22Rv1 (cell line): ENCODE results near the gene SLCO2B1.
A peak's percentile ranks its signal among the peaks of the same experiment; 100 is the strongest.

Experiments used
- CTCF ChIP-seq: fragments of 450-650 bp; IDR thresholded peaks from 2 replicates; pipeline ENCODE4 v1.5.1; 2017; ENCODE audit warnings: mild to moderate bottlenecking
- ZFX ChIP-seq: fragments of 450-650 bp; IDR thresholded peaks from 2 replicates; pipeline ENCODE4 v1.6.1; 2017; ENCODE audit warnings: antibody characterized with exemption, borderline replicate concordance

- peak; percentile 42 for TF ChIP-seq CTCF
- no peak for TF ChIP-seq ZFX
Observed at GRCh38 chr11:75214411-75214821, 63.5 kb downstream of the SLCO2B1 start.
